ENCODE data around the gene ADGRG3.

ADGRG3 gene

DNA sequence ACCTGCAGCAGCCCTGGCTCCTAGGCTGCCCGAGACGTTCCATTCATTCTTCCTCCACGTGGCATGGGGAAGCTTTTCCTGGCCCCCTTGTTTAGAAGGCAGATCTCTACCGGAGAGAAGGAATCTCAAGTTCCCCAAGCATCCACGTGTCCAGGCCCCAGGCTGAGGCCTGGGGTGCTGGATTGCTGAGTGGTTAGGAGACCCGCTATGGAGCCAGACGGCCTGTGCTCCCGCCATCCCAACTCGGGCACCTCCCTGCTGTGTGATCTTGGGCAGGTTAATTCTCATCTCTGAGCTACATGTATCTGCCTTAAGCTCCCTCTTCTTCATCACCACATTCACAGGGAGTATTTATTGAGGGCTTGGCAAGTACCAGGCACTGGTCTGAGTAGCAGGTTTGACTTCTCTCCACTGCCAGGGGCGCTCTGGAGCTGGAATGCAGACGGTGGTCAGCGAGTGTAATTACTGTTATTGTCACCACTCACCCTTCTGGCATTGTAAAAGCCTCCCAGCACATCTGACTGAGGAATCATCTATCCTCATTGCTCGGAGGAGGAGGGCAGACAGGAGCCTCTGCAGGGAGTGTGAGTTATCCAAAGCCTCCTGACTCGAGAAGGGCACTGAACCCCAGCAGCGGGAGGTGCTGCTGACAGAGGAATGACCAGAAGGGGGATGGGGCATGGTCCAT is 40.8 kb upstream of the ADGRG3 start:
- in situ Hi-C loops (cut with HindIII; ENCODE audit: low sequenced_read_pairs): no loop called here
- TF ChIP-seq, protein P1, sequence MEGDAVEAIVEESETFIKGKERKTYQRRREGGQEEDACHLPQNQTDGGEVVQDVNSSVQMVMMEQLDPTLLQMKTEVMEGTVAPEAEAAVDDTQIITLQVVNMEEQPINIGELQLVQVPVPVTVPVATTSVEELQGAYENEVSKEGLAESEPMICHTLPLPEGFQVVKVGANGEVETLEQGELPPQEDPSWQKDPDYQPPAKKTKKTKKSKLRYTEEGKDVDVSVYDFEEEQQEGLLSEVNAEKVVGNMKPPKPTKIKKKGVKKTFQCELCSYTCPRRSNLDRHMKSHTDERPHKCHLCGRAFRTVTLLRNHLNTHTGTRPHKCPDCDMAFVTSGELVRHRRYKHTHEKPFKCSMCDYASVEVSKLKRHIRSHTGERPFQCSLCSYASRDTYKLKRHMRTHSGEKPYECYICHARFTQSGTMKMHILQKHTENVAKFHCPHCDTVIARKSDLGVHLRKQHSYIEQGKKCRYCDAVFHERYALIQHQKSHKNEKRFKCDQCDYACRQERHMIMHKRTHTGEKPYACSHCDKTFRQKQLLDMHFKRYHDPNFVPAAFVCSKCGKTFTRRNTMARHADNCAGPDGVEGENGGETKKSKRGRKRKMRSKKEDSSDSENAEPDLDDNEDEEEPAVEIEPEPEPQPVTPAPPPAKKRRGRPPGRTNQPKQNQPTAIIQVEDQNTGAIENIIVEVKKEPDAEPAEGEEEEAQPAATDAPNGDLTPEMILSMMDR (IDR thresholded peaks at IDR 0.05; ENCODE audit: low read depth, low read length): peak; percentile 50
- no peak overlapping the region for H3K4me3 ChIP-seq (ENCODE audit: low read depth, low read length)
- DNase-seq (ENCODE audit: low read depth, low spot score): peak; percentile 89

DNA sequence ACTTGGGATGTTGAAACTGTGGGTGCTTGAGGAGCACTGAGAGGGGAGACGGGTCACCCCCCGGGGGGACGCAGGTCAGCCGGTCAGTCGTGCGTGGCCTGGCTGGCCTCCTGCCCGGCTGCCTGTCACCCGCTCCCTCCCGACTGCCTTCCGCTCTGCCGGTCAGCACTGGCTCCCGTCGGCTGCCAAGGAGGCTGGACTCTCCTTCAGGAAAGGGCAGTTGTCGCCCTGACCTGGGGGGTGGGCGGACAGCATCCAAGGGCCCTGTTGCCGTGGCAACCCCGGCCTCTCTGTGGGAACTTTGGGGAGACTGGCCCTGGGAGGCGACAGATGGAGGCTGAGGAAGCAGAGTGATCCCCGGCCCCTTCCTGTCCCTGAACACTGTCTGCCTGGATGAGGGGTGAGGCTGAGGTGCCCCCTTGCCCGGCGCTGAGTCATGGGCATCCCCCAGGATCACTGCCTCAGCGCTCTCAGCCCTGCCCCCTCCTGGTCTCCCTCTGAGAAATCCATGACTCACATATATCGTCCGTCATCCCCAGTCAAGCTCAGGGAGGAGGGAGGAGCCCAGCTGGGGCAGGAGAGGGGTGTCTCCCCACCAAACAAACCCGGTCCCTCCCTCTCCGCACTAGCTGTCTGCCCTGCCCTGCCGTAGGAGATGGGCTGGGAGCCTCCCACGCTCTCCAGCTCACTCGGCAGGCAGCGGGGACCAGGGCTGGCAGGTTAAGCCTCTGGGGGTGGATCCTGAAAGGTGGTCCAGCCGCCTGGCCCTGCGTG is 39.9 kb upstream of the ADGRG3 start, which contains the start of gene ADGRG1:
ADGRG1 (plus strand) TSS at position 623 of the 774 bp plus-strand sequence. CDS start 21,658 bp downstream, outside the sequence.
- TF ChIP-seq, protein P1 (IDR thresholded peaks at IDR 0.05; ENCODE audit: low read depth, low read length): no peak
- DNase-seq (ENCODE audit: low read depth, low spot score): peak; percentile 94
- in situ Hi-C loops (cut with HindIII; ENCODE audit: low sequenced_read_pairs): no loop called here
- peak within 1 kb of the TSS; percentile 24 for H3K4me3 ChIP-seq (ENCODE audit: low read depth, low read length)

DNA sequence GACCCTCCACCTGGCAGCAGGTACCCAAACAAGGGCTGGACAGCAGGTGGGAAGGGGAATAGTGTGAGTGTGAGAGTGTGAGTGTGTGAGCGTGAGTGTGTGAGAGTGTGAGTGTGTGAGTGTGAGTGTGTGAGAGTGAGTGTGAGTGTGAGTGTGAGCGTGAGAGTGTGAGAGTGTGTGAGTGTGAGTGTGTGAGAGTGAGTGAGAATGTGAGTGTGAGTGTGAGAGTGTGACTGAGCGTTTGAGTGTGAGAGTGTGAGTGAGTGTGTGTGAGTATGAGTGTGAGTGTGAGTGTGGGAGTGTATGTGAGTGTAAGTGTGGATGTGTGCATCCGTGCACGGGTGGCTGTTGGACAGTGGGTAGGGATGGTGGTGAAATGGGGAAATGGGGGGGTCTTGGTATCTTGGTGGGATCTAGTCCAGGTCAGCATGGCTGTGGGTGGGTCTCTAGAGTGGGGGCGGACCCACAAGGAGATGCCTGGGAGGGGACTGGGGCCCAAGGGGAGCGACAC is 39.3 kb upstream of the ADGRG3 start:
- in situ Hi-C loops (cut with HindIII; ENCODE audit: low sequenced_read_pairs): no loop called here
- no peak for DNase-seq (ENCODE audit: low read depth, low spot score)
- peak overlapping the region; percentile 24 for H3K4me3 ChIP-seq (ENCODE audit: low read depth, low read length)
- TF ChIP-seq, protein P1 (IDR thresholded peaks at IDR 0.05; ENCODE audit: low read depth, low read length): no peak

DNA sequence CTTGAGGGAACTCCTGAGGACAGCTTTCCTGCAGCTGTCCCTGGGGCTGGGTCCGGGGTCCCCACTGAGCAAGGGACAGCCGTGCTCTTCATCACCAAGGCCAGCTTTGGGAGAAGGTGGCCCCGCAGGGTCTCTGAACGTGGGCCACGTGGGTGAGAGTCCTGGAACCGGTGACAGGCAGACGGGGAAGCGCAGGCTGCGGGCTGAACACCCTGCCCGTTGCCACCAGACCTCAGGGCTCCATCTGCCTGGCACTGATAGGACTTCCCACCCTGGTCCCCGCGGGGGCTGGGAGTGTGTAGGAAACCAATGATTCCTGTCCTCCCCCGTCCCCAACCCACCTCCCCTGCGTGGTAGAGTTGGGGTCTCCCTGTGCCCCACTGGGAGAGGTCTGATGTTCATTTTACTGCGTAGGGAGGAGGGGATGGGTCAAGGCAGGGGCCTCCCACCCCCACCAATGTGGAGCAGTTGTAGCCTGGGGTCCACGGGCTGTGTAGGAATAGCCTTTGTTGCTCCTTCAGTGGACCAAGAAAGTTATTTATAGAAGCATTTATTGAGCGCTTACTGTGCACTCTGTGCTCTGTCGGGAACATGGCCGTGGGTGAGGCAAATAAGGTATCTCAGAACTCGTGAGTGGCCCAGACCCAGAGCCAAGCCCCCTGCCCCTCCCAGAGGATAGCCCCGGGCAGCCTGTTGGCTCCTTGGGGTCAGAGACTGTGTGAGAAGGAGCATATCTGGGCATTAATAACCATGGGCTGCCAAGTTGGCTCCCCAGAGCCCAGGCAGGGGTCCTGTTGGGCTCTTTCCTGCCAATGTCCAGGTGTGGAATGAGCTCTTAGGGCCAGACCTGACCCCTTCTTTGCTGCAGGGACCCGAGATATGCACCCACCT is 38.3 kb upstream of the ADGRG3 start:
- DNase-seq (ENCODE audit: low read depth, low spot score): no peak
- TF ChIP-seq, protein P1 (IDR thresholded peaks at IDR 0.05; ENCODE audit: low read depth, low read length): no peak
- in situ Hi-C loops (cut with HindIII; ENCODE audit: low sequenced_read_pairs): no loop called here
- no peak overlapping the region for H3K4me3 ChIP-seq (ENCODE audit: low read depth, low read length)

DNA sequence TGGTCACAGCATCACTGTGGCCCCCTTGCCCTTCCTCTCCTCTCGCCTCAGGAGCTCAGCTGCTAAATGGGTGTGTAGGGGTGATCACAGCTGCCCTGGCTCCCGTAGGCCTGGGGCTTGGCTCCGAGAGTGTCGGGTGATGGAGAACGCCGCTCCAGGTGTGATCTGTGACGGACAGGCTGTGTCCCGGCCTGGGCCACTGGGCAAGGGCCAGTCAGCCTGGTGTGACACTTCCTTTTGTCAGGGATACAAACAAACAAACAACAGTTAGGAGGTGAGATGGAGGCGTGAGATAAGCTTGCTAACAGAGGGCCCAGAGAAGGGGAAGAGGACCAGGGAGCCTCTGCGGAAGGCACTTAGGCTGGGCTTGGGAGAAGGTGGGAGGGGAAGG is 37.7 kb upstream of the ADGRG3 start:
- H3K4me3 ChIP-seq (ENCODE audit: low read depth, low read length): no peak overlapping the region
- TF ChIP-seq, protein P1 (IDR thresholded peaks at IDR 0.05; ENCODE audit: low read depth, low read length): no peak
- in situ Hi-C loops (cut with HindIII; ENCODE audit: low sequenced_read_pairs): no loop called here
- DNase-seq (ENCODE audit: low read depth, low spot score): no peak
